CD4-positive, alpha-beta memory T cell (primary cell): ENCODE data around the gene SMAP2. TPM values are rescaled to one million over a fixed set of nuclear protein-coding genes. Genes with fewer than 3 reads are reported as not detected.

Experiments
- CTCF ChIA-PET: fragments of 350-600 bp; sonication (Branson Sonifier 250); formaldehyde crosslinking; loops from one replicate; lab custom pipeline; 2021; ENCODE audit warnings: inconsistent platforms; ENCODE audit not compliant: partially characterized antibody; lab: Charles Lee
- POLR2A ChIA-PET: fragments of 350-600 bp; sonication (Branson Sonifier 250); formaldehyde crosslinking; loops from one replicate; lab custom pipeline; 2021; ENCODE audit not compliant: partially characterized antibody; lab: Charles Lee
- DNase-seq, 5 donors: peaks; one replicate each; pipeline versions ENCODE4 v3.0.0 to v3.0.0-alpha.2; 2020 to 2022; ENCODE audit warnings: mixed read lengths in 1 of 5
- H3K27ac ChIP-seq: one replicate; pipeline ENCODE4 v1.7.0; 2013; ENCODE audit warnings: low read depth, low read length
- H3K27me3 ChIP-seq: 2 replicates; pipeline ENCODE4 v1.7.0; 2013; ENCODE audit warnings: mild to moderate bottlenecking, low read length, moderate library complexity; ENCODE audit not compliant: insufficient read depth
- H3K36me3 ChIP-seq: 2 replicates; pipeline ENCODE4 v1.7.0; 2013; ENCODE audit warnings: mild to moderate bottlenecking, low read length, moderate library complexity; ENCODE audit not compliant: insufficient read depth
- H3K4me1 ChIP-seq: 2 replicates; pipeline ENCODE4 v1.7.0; 2013; ENCODE audit warnings: mild to moderate bottlenecking, low read length, moderate library complexity; ENCODE audit not compliant: insufficient read depth
- H3K4me3 ChIP-seq, 2 donors: one replicate each; pipeline ENCODE4 v1.7.0; 2013; ENCODE audit warnings: low read length in 2 of 2, mild to moderate bottlenecking in 1 of 2
- H3K9me3 ChIP-seq, 2 donors: one replicate each; pipeline ENCODE4 v1.7.0; 2013; ENCODE audit warnings: low read length in 2 of 2, control low read depth in 1 of 2; ENCODE audit not compliant: control insufficient read depth in 1 of 2
- H3K27ac Mint-ChIP-seq, 7 donors: one replicate each; pipeline ENCODE4 v1.8.0; 2020 to 2021; ENCODE audit warnings: mixed read lengths in 7 of 7, mild to moderate bottlenecking in 6 of 7, inconsistent platforms in 3 of 7, moderate library complexity in 3 of 7
- H3K27me3 Mint-ChIP-seq, 2 donors: one replicate each; pipeline ENCODE4 v1.8.0; 2020 to 2021; ENCODE audit warnings: mixed read lengths in 2 of 2
- H3K36me3 Mint-ChIP-seq, 2 donors: one replicate each; pipeline ENCODE4 v1.8.0; 2020 to 2021; ENCODE audit warnings: mixed read lengths in 2 of 2, inconsistent platforms in 1 of 2, mild to moderate bottlenecking in 1 of 2
- H3K4me1 Mint-ChIP-seq, 4 donors: one replicate each; pipeline ENCODE4 v1.8.0; 2020 to 2021; ENCODE audit warnings: mixed read lengths in 4 of 4, mild to moderate bottlenecking in 1 of 4
- H3K4me3 Mint-ChIP-seq, 8 donors: one replicate each; pipeline ENCODE4 v1.8.0; 2020 to 2021; ENCODE audit warnings: mixed read lengths in 8 of 8, mild to moderate bottlenecking in 7 of 8, moderate library complexity in 6 of 8, inconsistent platforms in 3 of 8
- H3K9me3 Mint-ChIP-seq, 8 donors: one replicate each; pipeline ENCODE4 v1.8.0; 2020 to 2021; ENCODE audit warnings: mixed read lengths in 8 of 8, mild to moderate bottlenecking in 5 of 8, inconsistent platforms in 3 of 8, moderate library complexity in 1 of 8
- intact Hi-C: fragments of 100-400 bp; cut with micrococcal nuclease; formaldehyde crosslinking; loops from one replicate; pipeline ENCODE4 v1.15.1; 2023
- polyA plus RNA-seq, 2 donors: library from polyadenylated mRNA; unstranded; fragments of 300-500 nt; fragmentation: Illumina TruSeq; gene quantifications; one replicate each; pipeline ENCODE4 v1.2.3, GENCODE V29; 2021
- total RNA-seq, 2 experiments: library from RNA; stranded (reverse); gene quantifications; one replicate each; pipeline ENCODE4 v1.2.3, GENCODE V29; 2021

SMAP2 gene
- total and polyA plus RNA-seq, 4 experiments from 2014 or later = 123 to 358 (median 191) TPM

- H3K9me3 ChIP-seq = no peaks in the 10 kb centered on the region
These were observed 61.9 kb downstream of the SMAP2 start for GRCh38 chr1:40435471-40435870.

GRCh38 chr1:40435876-40436275 is 62.3 kb downstream of the SMAP2 start:
- CTCF ChIA-PET = interaction anchor here (1.0 to 6.2 kb wide), 4 partner anchors 282 to 292 kb away, joined by 3 to 46 read pairs (median 10); no protein-coding TSS in a partner anchor
- intact Hi-C loops = no loop called here
- H3K27ac ChIP-seq = no peak overlapping the region

More at GRCh38 chr1:40435471-40435870, 61.9 kb downstream of the SMAP2 start:
- intact Hi-C loops = no loop called here
- no peak for DNase-seq
- Mint-ChIP-seq H3K9me3 (peaks cover 0 to 2% (median 0%) of the 10 kb centered on the region in 8 donors), H3K27ac (no peak overlapping the region), H3K36me3 (no peaks in the 10 kb centered on the region), H3K27me3 (no peaks in the 10 kb centered on the region), H3K4me1 (peaks cover 0 to 3% (median under 1%) of the 10 kb centered on the region in 4 donors), H3K4me3 (no peak overlapping the region)
- H3K4me3 ChIP-seq = no peak overlapping the region
- ChIA-PET CTCF (interaction anchor here (0.7 to 6.2 kb wide), 4 partner anchors 270 to 292 kb away, joined by 3 to 46 read pairs (median 10); no protein-coding TSS in a partner anchor), POLR2A (no interaction called here)
- no peaks in the 10 kb centered on the region for H3K36me3 ChIP-seq
- no peaks in the 10 kb centered on the region for H3K4me1 ChIP-seq
- H3K27ac ChIP-seq = no peak overlapping the region
- no peaks in the 10 kb centered on the region for H3K27me3 ChIP-seq

GRCh38 chr1:40438391-40439015 is 65.0 kb downstream of the SMAP2 start:
- H3K4me1 ChIP-seq = no peaks in the 10 kb centered on the region
- Mint-ChIP-seq H3K36me3 (no peaks in the 10 kb centered on the region), H3K27ac (no peak overlapping the region), H3K9me3 (peaks cover 0 to 2% (median 0%) of the 10 kb centered on the region in 8 donors), H3K4me3 (no peak overlapping the region), H3K27me3 (no peaks in the 10 kb centered on the region), H3K4me1 (peaks cover 0 to 3% (median under 1%) of the 10 kb centered on the region in 4 donors)
- ChIA-PET POLR2A (interaction anchor here (1.3 kb wide), 1 partner anchor 11 kb away, joined by 3 read pairs; the partner anchor contains the start of gene ZFP69B), CTCF (interaction anchor here (0.5 to 6.2 kb wide), 26 partner anchors 9 to 356 kb away, joined by 3 to 49 read pairs (median 4); no protein-coding TSS in a partner anchor)
- H3K27me3 ChIP-seq = no peaks in the 10 kb centered on the region
- no peaks in the 10 kb centered on the region for H3K9me3 ChIP-seq
- H3K27ac ChIP-seq = no peak overlapping the region
- DNase-seq = peak in 4 of 5 donors; percentile 19 to 44 (median 28)
- no peak overlapping the region for H3K4me3 ChIP-seq
- intact Hi-C loops = loop anchor here (1.0 kb wide), 2 partner anchors 285 to 294 kb away; no protein-coding TSS in a partner anchor
- H3K36me3 ChIP-seq = no peaks in the 10 kb centered on the region

More at GRCh38 chr1:40435876-40436275, 62.3 kb downstream of the SMAP2 start:
- Histone ChIP-seq H3K27me3 (no peaks in the 10 kb centered on the region), H3K36me3 (no peaks in the 10 kb centered on the region), H3K4me3 (no peak overlapping the region), H3K4me1 (no peaks in the 10 kb centered on the region), H3K9me3 (no peaks in the 10 kb centered on the region)
- H3K36me3 Mint-ChIP-seq = no peaks in the 10 kb centered on the region
- no peak for DNase-seq
- peaks cover 0 to 3% (median under 1%) of the 10 kb centered on the region in 4 donors for H3K4me1 Mint-ChIP-seq
- no peaks in the 10 kb centered on the region for H3K27me3 Mint-ChIP-seq
- POLR2A ChIA-PET = no interaction called here
- H3K9me3 Mint-ChIP-seq = peaks cover 0 to 2% (median 0%) of the 10 kb centered on the region in 8 donors
- H3K4me3 Mint-ChIP-seq = no peak overlapping the region
- H3K27ac Mint-ChIP-seq = no peak overlapping the region

GRCh38 chr1:40439247-40439646 is 65.7 kb downstream of the SMAP2 start:
- H3K27me3 ChIP-seq = no peaks in the 10 kb centered on the region
- POLR2A ChIA-PET = interaction anchor here (0.6 kb wide), 1 partner anchor 211 kb away, joined by 4 read pairs; no protein-coding TSS in a partner anchor
- no peak for DNase-seq
- Mint-ChIP-seq H3K36me3 (peaks cover 1 to 4% of the 10 kb centered on the region in 2 donors), H3K27me3 (no peaks in the 10 kb centered on the region), H3K4me3 (no peak overlapping the region), H3K4me1 (peaks cover 0 to 3% (median under 1%) of the 10 kb centered on the region in 4 donors), H3K9me3 (peaks cover 0 to 2% (median 0%) of the 10 kb centered on the region in 8 donors), H3K27ac (no peak overlapping the region)
- no peak overlapping the region for H3K27ac ChIP-seq
- intact Hi-C loops = no loop called here
- no peaks in the 10 kb centered on the region for H3K4me1 ChIP-seq
- CTCF ChIA-PET = interaction anchor here (0.5 to 6.2 kb wide), 16 partner anchors 14 to 435 kb away, joined by 3 to 49 read pairs (median 6); no protein-coding TSS in a partner anchor
- H3K9me3 ChIP-seq = no peaks in the 10 kb centered on the region
- H3K4me3 ChIP-seq = no peak overlapping the region
- no peaks in the 10 kb centered on the region for H3K36me3 ChIP-seq

GRCh38 chr1:40449684-40450494 is 76.4 kb downstream of the SMAP2 start, which contains the start of gene ZFP69B:
TSS of gene ZFP69B (plus strand) at chr1:40450476. CDS start at chr1:40450962, 486 bp downstream.
- Mint-ChIP-seq H3K4me3 (peak within 1 kb of the TSS; percentile 86 to 96 (median 93)), H3K27me3 (no peaks in the 10 kb centered on the region), H3K36me3 (peaks cover 35 to 40% of the 10 kb centered on the region in 2 donors), H3K9me3 (peaks cover 2 to 51% (median 37%) of the 10 kb centered on the region in 8 donors), H3K27ac (peak within 1 kb of the TSS; percentile 76 to 95 (median 89)), H3K4me1 (peaks cover 18 to 25% (median 21%) of the 10 kb centered on the region in 4 donors)
- intact Hi-C loops = loop anchor here (1.0 to 5.0 kb wide), 3 partner anchors 58 to 81 kb away; partner anchors contain the start of genes EXO5 and ZNF684
- Histone ChIP-seq H3K27me3 (no peaks in the 10 kb centered on the region), H3K9me3 (peaks cover 0 to 10% of the 10 kb centered on the region in 2 donors), H3K4me3 (peak within 1 kb of the TSS; percentile 75 to 82), H3K27ac (peak within 1 kb of the TSS; percentile 55), H3K4me1 (peaks cover 18% of the 10 kb centered on the region), H3K36me3 (no peaks in the 10 kb centered on the region)
- peak; percentile 81 to 86 (median 82) for DNase-seq
- ChIA-PET POLR2A (interaction anchor here (0.5 to 2.4 kb wide), 11 partner anchors 11 to 410 kb away, joined by 3 to 20 read pairs (median 4); partner anchors contain the start of genes CAP1, EXO5, RLF and ZFP69), CTCF (interaction anchor here (0.7 to 2.4 kb wide), 7 partner anchors 10 to 306 kb away, joined by 3 to 7 read pairs (median 6); partner anchors contain the start of gene ZNF684)

- CTCF ChIA-PET = interaction anchor here (0.7 to 2.4 kb wide), 7 partner anchors 11 to 307 kb away, joined by 3 to 7 read pairs (median 6); partner anchors contain the start of gene ZNF684
- Mint-ChIP-seq H3K4me1 (peaks cover 18 to 25% (median 21%) of the 10 kb centered on the region in 4 donors), H3K4me3 (peak overlapping the region; percentile 86 to 96 (median 93)), H3K9me3 (peaks cover 2 to 54% (median 42%) of the 10 kb centered on the region in 8 donors), H3K27ac (peak overlapping the region; percentile 76 to 95 (median 89)), H3K27me3 (no peaks in the 10 kb centered on the region), H3K36me3 (peaks cover 40 to 43% of the 10 kb centered on the region in 2 donors)
- peak overlapping the region; percentile 69 to 75 for H3K4me3 ChIP-seq
- intact Hi-C loops = loop anchor here (1.0 to 5.0 kb wide), 3 partner anchors 58 to 80 kb away; partner anchors contain the start of genes EXO5 and ZNF684
- no peaks in the 10 kb centered on the region for H3K36me3 ChIP-seq
- H3K27ac ChIP-seq = peak overlapping the region; percentile 55
- POLR2A ChIA-PET = interaction anchor here (0.7 to 2.4 kb wide), 10 partner anchors 11 to 411 kb away, joined by 3 to 20 read pairs (median 4); partner anchors contain the start of genes CAP1, EXO5, RLF and ZFP69
- H3K4me1 ChIP-seq = peaks cover 18% of the 10 kb centered on the region
- DNase-seq = peak; percentile 44 to 92 (median 49)
- H3K27me3 ChIP-seq = no peaks in the 10 kb centered on the region
- peaks cover 0 to 13% of the 10 kb centered on the region in 2 donors for H3K9me3 ChIP-seq
These were observed 77.1 kb downstream of the SMAP2 start for GRCh38 chr1:40450495-40451237.
